Fibroblast of lung (primary cell): ENCODE results near the gene TNFRSF19. TPM values are rescaled to one million over a fixed set of nuclear protein-coding genes. Genes with fewer than 3 reads are reported as not detected.

ENCODE experiments used
- DNase-seq, 2 donors: peaks; one replicate each; pipeline versions ENCODE4 v3.0.0 to v3.0.0-alpha.2; 2010; ENCODE audit warnings: low read depth in 2 of 2
- H2AFZ ChIP-seq: 2 replicates; pipeline ENCODE4 v1.5.1; 2012; ENCODE audit warnings: low read length, control low read depth, inconsistent platforms
- H3K27ac ChIP-seq: 2 replicates; pipeline ENCODE4 v1.5.1; 2011; ENCODE audit warnings: low read length, control low read depth; ENCODE audit not compliant: insufficient read depth
- H3K27me3 ChIP-seq: 2 replicates; pipeline ENCODE4 v1.5.1; 2011; ENCODE audit warnings: mild to moderate bottlenecking, low read length; ENCODE audit not compliant: control insufficient read depth, insufficient read depth
- H3K36me3 ChIP-seq: 2 replicates; pipeline ENCODE4 v1.5.1; 2011; ENCODE audit warnings: low read length; ENCODE audit not compliant: control insufficient read depth, insufficient read depth
- H3K4me1 ChIP-seq: 2 replicates; pipeline ENCODE4 v1.5.1; 2011; ENCODE audit warnings: low read length; ENCODE audit not compliant: control insufficient read depth, insufficient read depth; ENCODE audit errors: extremely low read depth
- H3K4me2 ChIP-seq: 2 replicates; pipeline ENCODE4 v1.5.1; 2011; ENCODE audit warnings: low read length, control low read depth; ENCODE audit not compliant: insufficient read depth; ENCODE audit errors: extremely low read depth
- H3K4me3 ChIP-seq, 4 experiments: fragments of 200-600 bp in 1 of 4; sonication (generic) in 1 of 4; replicated peaks in 1 of 4; 2 replicates each; pipeline ENCODE4 v1.5.1; 2011 to 2016; ENCODE audit warnings: low read length in 4 of 4, low read depth in 3 of 4, mild to moderate bottlenecking in 3 of 4, control low read depth in 2 of 4, inconsistent platforms in 1 of 4, mixed read lengths in 1 of 4; ENCODE audit not compliant: insufficient read depth in 1 of 4; ENCODE audit errors: control extremely low read depth in 1 of 4
- H3K79me2 ChIP-seq: 2 replicates; pipeline ENCODE4 v1.5.1; 2012; ENCODE audit warnings: mild to moderate bottlenecking, low read length, inconsistent platforms; ENCODE audit not compliant: control insufficient read depth, insufficient read depth
- H3K9ac ChIP-seq: 2 replicates; pipeline ENCODE4 v1.5.1; 2011; ENCODE audit warnings: mild to moderate bottlenecking, low read length, control low read depth; ENCODE audit not compliant: insufficient read depth
- H3K9me3 ChIP-seq: 2 replicates; pipeline ENCODE4 v1.5.1; 2012; ENCODE audit warnings: low read depth, low read length; ENCODE audit not compliant: control insufficient read depth, insufficient read depth
- H4K20me1 ChIP-seq: 2 replicates; pipeline ENCODE4 v1.5.1; 2011; ENCODE audit warnings: low read length; ENCODE audit not compliant: control insufficient read depth, insufficient read depth; ENCODE audit errors: extremely low read depth
- CTCF ChIP-seq, 2 donors: IDR thresholded peaks in 1 of 2; conservative IDR thresholded peaks in 1 of 2; 1 replicate in 1 of 2; 2 replicates in 1 of 2; pipeline ENCODE4 v1.5.1; 2011 to 2012; ENCODE audit warnings: low read length in 2 of 2, control low read depth in 1 of 2, inconsistent platforms in 1 of 2, low read depth in 1 of 2, mild to moderate bottlenecking in 1 of 2
- EZH2 ChIP-seq: IDR thresholded peaks from 2 replicates; pipeline ENCODE4 v1.5.1; 2012; ENCODE audit warnings: low read length, control low read depth, mild to moderate bottlenecking; ENCODE audit errors: missing control alignments
- polyA plus RNA-seq, 2 donors: library from polyadenylated mRNA; depleted of rRNA in 1 of 2; stranded (reverse) in 1 of 2; unstranded in 1 of 2; fragments of >200 nt; gene quantifications; 2 replicates each; pipeline ENCODE4 v1.2.1, GENCODE V29; 2011 to 2012; ENCODE audit warnings: missing spikeins in 1 of 2
- total RNA-seq: library from RNA; depleted of rRNA; stranded (reverse); fragments of >200 nt; gene quantifications from 2 replicates; pipeline ENCODE4 v1.2.1, GENCODE V29; 2014

The TNFRSF19 gene
- total and polyA plus RNA-seq, 2 donors (not counting 1 experiment from before 2014, with no cell fraction given): 260 to 330 TPM

GRCh38 chr13:23617551-23618024, 47.4 kb downstream of the TNFRSF19 start:
- H3K36me3 ChIP-seq: peaks cover 4% of the 10 kb centered on the region
- no peak overlapping the region for H3K9ac ChIP-seq
- H3K9me3 ChIP-seq: no peaks in the 10 kb centered on the region
- no peaks in the 10 kb centered on the region for H3K27me3 ChIP-seq
- H3K4me2 ChIP-seq: no peak overlapping the region
- H3K27ac ChIP-seq: peak overlapping the region; percentile 71
- peaks cover 27% of the 10 kb centered on the region for H3K4me1 ChIP-seq
- DNase-seq: peak; percentile 75 to 97
- TF ChIP-seq CTCF (conservative IDR thresholded peaks at IDR 0.05 in 1 of 2, IDR thresholded peaks at IDR 0.05 in 1 of 2; ENCODE audit: low read depth in 1 of 2, low read length in 2 of 2) (no peak), EZH2 (no peak)
- H2AFZ ChIP-seq: no peak overlapping the region
- no peaks in the 10 kb centered on the region for H3K79me2 ChIP-seq
- no peak overlapping the region for H3K4me3 ChIP-seq
- no peaks in the 10 kb centered on the region for H4K20me1 ChIP-seq

- TF ChIP-seq EZH2 (no peak), CTCF (conservative IDR thresholded peaks at IDR 0.05 in 1 of 2, IDR thresholded peaks at IDR 0.05 in 1 of 2; ENCODE audit: low read depth in 1 of 2, low read length in 2 of 2) (no peak)
- H2AFZ ChIP-seq: no peak overlapping the region
- no peak overlapping the region for H3K4me3 ChIP-seq
- H3K4me2 ChIP-seq: peak overlapping the region; percentile 9
- H3K27ac ChIP-seq: peak overlapping the region; percentile 84
- no peak overlapping the region for H3K9ac ChIP-seq
- no peaks in the 10 kb centered on the region for H4K20me1 ChIP-seq
- H3K27me3 ChIP-seq: no peaks in the 10 kb centered on the region
- H3K9me3 ChIP-seq: no peaks in the 10 kb centered on the region
- DNase-seq: peak; percentile 95 to 99
- peaks cover 27% of the 10 kb centered on the region for H3K4me1 ChIP-seq
- H3K36me3 ChIP-seq: peaks cover 6% of the 10 kb centered on the region
- no peaks in the 10 kb centered on the region for H3K79me2 ChIP-seq
Observed at GRCh38 chr13:23618341-23618740, 48.1 kb downstream of the TNFRSF19 start.

- H3K9me3 ChIP-seq: no peaks in the 10 kb centered on the region
- peaks cover 4% of the 10 kb centered on the region for H3K36me3 ChIP-seq
- H4K20me1 ChIP-seq: no peaks in the 10 kb centered on the region
- DNase-seq: peak in 1 of 2 donors; percentile 23
- no peak overlapping the region for H3K4me2 ChIP-seq
- H3K4me1 ChIP-seq: peaks cover 27% of the 10 kb centered on the region
- no peak overlapping the region for H3K4me3 ChIP-seq
- peak overlapping the region; percentile 84 for H3K27ac ChIP-seq
- H2AFZ ChIP-seq: no peak overlapping the region
- no peak for TF ChIP-seq EZH2
- no peak overlapping the region for H3K9ac ChIP-seq
- H3K79me2 ChIP-seq: no peaks in the 10 kb centered on the region
- no peaks in the 10 kb centered on the region for H3K27me3 ChIP-seq
Observed at GRCh38 chr13:23619068-23619855, 49.0 kb downstream of the TNFRSF19 start.
